MV-4-11 (cell line): Measurements from ENCODE around the gene SLIT1.
"Not testable (repeated sequence)": the region's sequence is repeated elsewhere in the genome, so short reads cannot be mapped to it uniquely, and the experiment has no call there.

Source experiments
- DNase-seq: peaks from one replicate; lab custom pipeline; 2025; lab: John Stamatoyannopoulos, UW

SLIT1 gene

DNA sequence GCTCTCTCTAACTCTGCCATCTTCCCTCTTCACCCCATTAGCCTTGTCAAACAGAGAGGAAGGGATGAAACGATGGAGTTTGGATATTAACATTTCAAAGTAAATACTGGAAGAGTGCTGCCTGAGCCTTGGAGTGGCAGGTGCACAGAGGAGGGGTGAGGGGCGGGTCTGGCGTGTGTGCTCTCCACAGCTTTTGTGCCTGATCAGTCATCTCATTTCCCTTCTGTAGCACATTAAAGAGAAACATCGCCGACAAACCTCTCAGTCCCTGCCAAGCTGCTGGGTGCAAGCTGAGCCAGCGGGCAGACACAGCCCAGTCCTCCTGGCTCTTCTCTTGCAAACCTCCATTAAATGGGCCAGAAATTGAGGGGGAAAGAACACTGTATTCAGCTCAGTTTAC is 76.2 kb downstream of the SLIT1 start:
- no peak for DNase-seq

DNA sequence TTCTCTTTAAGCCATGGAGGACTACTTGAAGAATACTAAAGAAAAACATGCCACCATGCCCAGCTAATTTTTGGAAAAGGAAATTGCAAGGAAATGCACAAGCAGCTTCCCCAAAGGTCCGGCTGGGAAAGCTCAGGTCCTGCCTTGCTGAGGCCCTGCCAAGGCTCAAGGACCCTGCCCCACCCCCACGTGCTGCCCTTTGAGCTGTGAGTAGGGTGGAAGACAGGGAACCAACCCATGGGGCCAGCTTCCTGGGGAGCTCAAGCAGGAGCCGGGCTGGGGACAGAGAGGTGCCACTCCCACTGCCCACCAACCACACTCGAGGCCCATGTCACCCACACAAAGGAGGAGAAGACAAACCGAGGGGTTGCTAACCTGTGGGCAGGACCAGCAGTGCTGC is 78.2 kb downstream of the SLIT1 start:
- no peak for DNase-seq

DNA sequence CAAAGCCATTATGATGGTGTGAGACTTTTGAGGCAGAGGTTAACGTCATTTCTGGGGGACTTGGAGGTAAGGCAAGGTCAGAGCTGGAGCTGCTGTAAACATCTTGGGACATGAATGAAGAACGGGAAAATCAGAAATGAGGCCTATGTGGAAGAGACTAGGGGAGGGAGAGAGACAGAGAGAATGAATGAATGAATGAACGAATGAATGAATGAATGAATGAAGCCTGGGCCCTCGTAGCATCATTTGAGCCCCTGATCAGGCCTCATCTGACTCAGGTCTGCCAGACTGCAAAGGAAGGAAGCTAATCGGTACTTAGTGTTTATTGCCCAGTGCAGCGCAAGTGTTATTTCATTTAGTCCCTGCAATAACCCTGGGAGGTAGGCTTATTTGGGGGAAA is 79.6 kb downstream of the SLIT1 start:
- no peak for DNase-seq

DNA sequence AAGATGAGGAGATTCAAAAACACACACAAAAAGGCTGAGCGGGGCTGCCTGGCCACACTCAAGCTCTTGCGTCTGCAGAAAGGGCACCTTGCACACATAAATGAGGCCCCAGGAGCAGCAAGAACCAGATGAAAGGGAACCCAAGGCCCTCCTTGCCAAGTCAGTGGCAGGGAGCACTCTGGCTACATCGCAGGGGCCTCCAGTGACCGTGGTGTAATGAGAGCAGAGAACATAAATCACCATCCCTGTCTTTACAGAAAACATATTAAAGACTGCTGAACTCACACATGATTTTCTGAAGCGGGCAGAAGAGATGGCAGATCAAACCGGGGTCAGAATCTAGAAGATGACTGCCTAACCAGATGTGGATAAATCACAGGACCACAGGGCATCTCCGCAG is 80.5 kb downstream of the SLIT1 start:
- no peak for DNase-seq

DNA sequence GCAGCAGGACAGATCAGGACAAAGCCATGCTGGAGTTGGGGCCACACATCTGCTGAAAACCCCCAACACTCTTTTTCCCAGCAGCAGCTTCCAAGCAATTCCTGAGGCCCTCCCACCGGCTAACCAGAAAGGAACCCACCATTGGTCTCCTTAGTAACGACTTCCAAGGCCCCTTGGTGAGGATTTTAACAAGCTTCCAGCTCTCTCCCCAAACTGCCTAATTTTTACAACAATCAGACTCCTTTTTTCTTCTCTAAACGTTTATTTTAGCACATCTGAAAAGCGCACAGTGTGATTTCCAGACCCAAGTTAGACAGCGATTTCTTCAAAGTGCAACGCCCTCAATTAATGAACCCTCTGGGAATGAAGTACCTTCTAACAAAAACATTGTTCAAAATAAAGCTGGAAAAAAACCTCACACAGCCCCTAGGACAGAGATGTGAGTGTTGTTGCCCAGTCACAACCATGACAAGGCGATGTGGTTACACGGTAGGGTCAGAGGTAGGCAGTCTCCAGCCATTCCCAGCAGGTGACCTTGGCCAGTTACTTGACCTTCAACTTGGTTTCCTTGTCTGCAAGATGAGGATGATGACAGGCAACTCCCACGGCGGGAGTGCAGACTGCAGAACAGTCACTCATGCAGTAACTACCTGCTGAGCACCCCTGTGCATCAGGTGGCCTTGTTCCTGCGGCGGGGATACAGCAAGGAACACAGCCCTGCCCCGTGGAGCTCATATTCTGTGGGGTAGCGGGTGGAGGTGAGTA is 82.3 kb downstream of the SLIT1 start:
- no peak for DNase-seq

DNA sequence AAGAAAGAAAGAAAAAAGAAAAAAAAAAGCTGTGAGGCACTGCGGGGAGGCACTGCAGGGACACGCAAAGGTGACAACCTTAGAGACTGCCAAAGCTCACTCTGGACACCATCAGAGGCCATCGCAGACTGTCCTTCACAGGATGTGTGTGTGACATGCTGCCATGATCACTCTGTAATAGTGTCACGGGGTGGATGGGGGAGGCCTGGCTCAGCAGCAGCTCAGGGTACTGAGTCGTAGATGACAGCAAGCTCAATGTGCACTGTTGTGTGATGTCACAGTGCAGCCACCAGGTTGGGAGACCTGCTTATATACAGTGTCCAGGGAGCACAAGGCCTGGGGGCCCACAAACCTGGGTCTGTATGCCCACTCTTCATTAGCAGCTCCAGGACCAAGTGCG is 83.3 kb downstream of the SLIT1 start:
- DNase-seq, result no peak

DNA sequence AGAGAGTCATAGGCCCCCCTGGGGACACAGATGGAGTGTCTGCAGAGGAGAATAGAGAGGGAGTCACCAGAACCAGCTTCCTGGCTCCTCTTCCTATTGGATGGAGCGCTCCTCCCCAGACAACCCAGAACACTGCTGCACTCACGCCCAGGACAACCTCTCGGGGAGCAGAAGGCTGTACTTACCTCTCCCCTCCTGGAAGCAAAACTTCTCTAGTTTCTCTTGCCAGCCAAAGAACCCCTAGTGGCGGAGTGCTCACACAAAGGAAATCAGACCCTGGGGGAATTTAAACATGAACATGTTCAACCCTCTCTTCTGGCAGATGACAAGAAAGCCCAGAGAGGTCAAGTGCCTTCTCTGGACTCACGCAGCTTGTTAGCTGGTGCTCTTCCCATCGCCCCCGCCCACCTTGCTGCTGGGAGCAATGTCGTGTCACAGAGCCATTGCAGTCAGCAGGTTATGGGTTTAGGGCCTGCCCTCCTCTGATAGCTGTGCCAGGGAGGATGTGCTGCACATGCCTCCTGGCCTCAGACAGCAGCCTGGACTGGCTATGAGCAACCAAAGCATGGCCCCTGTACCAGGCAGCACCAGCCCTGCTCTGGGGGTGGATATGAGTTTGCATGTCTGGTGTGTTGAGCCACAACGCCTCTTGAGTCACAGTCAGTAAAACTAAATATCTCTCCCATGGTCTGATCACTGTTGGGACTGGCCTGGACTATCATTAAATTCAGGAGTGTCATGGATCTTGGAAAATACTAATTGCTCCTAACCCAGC is 84.4 kb downstream of the SLIT1 start:
- no peak for DNase-seq

DNA sequence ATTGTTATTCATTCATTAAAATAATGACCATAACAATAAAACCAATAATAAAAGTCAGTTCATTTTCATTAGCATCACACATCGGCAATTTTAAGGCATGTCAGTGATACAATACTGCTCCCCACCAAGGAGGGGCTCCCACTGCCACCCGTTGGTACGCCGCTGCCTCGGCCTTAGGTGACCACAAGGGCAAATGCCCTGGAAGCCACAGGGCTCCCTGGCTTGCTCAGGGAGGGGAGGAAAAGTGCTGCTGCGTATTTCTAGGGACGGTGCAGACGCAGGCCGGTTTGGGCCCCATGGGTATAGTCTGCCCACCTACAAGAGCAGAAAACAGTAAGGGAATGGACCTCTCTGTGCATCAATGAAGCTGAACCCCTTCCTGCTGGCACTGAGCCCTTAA is 85.1 kb downstream of the SLIT1 start:
- no peak for DNase-seq

DNA sequence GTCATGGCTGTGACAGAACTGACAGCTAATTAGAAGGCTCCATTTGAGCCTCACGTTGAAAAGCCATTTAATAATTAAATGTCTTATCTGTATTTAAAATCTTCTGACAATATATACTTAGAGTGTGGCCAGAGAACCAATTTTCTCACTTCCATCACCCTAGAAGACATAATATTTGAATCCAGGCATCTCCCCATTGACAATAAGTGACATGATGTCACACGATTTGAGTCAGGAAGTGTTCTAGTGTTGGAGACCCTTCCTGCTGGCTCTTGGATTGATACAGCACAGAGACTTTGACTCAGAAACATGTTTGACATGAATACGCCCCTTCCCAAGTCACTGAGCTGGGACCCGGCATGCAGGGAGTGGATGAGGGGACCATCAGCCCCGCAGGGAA is 85.9 kb downstream of the SLIT1 start:
- DNase-seq, result no peak

DNA sequence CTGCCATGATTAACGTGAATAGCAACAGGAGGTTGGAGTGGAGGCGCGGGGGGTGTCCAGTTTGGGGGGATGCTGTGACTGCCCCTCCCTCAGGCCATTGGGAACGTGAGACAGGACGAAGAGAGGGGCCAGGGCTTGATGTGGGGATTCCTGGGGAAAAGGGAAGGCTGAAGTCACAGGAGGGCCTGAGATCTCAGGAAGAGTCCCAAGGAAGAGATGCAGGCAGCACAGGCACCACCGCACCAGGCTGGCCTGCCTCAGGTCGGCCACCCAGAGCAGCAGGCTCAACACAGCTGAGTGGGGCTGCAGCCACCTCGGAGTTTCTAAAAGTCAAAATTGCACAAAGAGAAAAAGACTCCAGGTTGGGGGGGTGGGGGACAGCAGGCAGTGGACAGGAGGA is 86.7 kb downstream of the SLIT1 start:
- DNase-seq, result no peak

DNA sequence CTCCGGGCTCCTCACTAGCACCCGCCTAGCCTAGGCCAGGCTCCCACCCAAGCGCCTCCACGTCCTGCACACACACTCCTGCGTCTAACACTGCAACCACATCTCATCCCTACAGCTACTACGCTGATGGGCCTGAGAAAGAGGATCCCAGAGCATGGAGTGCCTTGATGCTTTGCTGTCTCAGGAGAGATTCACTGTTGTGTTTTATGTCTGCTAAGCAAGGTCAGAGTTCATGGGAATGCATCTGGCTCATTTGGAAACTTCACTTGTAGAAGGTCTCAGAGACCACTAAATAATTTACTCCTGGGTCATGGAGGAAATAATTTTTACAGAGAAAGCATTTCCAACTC is 88.7 kb downstream of the SLIT1 start:
- no peak for DNase-seq

DNA sequence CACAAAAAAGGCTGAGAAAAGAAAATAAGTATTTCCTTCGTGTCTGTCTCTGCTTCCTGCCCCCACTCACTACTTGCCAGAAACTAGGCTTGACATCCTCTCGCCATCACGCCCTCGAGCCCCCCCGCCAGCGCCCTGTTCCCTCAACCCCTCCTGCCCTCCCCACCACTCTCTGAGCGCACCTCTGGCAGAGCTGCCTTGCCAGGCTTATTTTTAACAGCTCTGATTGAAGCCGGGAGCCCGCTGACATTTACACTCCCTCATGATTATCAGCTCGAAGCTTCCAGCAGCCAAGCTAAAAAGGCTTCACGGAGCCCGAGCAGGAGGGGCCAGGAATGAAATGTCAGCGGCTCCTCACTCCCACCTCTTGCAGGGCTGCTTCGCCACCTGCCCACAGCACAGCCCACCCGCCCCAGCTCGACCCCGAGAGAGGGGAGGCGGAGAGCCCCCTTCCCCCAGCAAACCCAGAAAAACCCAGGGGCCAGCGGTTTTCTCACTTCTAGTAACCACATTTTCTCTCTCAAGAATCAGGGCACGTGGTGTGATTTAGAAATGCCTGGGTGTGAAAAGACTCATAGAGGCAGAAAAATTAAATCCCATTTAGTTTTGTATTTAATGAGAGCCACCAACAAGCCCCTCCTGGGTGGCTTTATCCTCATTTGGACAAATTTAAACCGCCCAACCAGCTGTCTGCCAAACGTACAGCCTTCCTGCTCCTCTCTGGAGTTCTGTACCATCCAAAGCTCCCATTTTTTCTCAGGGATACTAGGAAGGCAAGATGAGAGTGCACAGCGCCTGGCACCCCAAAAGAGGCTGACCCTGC is 89.3 kb downstream of the SLIT1 start:
- no peak for DNase-seq

DNA sequence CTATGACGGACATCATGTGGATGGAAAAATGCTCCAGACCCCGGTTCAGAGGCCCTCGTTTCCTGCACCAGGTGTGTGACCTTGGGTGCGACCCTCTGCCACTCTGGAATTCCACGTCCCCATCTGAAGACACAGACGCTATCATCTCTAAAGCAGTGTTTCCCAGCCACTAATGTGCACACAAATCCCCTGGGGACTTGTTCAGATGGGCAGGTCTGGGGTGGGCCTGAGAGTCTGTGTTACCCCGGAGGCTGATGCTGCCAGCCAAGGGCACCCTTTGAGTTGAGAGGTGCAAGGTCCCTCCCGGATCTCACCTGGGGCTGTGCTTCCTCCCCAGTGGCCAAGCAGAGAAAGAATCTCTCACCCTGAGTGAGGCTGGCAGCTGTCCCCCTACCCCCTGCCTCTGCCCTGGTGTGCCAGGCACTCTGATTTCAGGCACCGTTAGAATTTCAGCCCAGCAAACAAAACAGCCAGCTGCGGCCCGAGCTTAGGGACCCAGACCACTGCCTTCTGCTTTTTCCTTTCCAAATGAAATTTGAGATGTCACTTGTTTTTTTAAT is 90.0 kb downstream of the SLIT1 start:
- no peak for DNase-seq

DNA sequence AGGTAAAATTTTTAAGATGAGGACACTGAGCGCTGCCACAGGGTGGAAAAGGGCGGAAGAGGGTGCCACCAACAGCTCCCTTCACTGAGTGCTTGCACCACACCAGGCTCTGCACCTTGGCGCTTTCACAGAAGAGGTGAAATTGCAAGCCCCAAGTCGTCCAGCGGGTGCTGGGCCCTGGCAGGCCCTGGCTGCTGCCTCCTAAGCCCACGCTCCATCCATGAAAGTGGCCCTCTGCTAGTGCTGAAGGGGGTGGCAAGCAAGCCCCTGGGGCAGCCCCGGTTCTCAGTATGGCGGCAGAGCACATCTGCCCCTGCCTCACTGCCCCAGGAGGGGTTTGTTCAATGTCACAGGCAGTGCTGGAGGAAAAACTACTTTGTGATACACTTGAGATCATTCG is 95.1 kb downstream of the SLIT1 start:
- DNase-seq, result no peak

DNA sequence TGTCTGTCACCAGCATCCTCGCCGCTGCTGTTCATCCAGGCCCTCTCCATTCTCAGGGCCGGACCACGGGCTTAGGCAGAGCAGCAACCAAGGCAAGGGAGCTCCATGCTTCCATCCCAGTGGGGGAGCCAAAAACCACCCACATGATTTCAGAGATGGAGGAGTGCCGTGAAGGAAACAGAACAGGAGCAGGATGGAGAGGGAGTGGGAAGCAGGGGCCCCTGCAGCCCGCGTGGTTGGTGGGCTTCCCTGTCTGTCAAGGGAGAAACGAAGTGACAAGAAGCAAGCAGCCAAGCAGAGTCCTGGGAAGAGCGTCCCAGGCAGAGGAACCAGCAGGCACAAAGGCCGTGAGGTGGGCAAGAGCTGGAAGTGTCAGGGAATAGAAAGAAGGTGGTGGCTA is 95.7 kb downstream of the SLIT1 start:
- no peak for DNase-seq

DNA sequence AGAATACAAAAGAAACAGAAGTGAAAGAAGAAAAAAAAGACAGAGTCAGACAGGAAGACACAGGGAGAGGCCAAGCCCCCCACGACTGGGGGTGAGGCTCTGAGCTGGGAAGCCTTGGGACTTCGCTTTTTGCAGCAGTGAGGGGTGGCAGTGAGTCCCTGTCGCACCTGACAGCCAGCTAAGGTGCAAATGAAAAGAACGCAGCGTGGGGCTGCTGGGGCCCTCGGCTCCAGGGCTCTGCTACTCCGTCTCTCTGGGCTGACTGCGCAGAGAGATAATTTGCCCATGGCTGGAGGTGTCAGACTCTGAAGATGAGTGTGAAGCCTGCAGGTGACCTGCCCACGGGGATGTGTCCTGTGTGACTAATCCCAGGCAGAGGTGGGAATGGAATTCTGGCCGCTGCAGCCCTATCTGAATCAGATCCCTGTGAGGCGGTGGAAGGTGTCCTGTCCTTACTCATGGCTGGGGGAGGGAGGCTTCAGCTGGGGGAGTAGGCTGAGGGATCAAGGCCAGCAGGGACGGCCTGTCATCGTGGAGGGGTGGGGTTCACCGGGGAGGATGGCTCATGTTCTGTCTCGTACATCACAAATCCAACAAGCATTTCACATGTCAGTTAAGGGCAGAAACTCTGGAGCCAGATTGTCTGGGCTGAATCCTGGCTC is 96.4 kb downstream of the SLIT1 start:
- peak; percentile 17 for DNase-seq

DNA sequence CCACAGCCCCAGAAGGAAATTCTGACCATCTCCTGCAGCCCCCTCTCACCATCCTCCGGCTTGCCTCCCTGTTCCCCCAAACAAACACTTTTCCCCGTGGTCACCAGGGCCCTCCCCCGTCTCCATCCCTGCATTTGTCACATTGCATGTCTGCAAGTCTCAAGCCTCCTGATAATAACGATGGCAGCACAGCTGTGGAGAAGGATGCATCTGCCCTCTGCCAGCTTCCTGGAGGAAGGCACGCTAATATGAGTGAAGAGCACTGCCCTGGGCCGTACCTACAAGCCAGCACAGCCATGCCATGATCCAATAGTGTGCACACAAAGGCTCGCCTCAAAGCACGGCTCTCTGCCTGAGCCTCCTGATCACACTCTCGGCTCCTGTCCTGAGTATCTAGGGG is 98.5 kb downstream of the SLIT1 start:
- no peak for DNase-seq

DNA sequence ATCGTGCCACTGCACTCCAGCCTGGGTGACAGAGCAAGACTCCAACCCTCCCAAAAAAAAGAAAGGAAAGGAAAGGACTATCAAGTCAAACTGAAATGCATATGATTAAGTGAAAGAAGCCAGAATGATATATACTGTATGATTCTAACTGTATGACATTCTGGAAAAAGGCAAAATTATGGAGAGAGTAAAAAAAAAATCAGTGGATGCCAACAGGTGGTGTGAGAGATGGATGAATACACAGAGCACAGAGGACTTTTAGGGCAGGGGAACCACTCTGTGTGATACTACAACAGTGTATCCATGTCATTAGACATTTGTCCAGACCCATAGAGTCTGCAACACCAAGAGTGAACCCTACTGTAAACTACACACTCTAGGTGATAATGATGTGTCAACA is 99.2 kb downstream of the SLIT1 start:
- DNase-seq, result no peak

DNA sequence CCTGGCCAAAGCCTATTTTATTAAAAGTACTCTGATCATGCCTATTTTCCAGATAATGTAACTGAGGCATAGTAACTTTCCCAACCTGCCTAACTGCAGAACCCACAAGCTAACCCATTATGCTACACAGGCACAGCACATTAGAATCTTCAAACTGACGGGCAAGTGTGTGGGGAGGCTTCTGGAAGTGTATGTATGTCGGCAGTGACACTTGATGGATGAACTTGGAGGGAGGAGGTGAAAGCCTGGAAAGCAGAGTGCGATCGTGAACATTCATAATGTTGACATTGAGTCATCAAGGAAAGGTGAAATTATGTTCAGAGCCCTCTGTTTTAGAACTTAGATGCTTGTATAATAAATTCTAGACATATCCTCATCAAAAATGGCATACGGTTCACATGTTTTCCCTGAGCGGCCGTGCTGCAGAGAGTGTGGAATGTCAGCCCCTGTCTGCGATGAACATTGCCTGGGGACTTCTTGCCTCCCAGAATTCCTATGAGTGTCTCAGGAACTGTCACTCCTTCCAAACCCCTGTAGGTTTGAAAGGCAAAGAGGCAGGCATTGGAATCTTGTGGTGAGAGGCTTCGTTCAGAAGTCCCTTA is 102.4 kb downstream of the SLIT1 start:
- DNase-seq, result no peak

DNA sequence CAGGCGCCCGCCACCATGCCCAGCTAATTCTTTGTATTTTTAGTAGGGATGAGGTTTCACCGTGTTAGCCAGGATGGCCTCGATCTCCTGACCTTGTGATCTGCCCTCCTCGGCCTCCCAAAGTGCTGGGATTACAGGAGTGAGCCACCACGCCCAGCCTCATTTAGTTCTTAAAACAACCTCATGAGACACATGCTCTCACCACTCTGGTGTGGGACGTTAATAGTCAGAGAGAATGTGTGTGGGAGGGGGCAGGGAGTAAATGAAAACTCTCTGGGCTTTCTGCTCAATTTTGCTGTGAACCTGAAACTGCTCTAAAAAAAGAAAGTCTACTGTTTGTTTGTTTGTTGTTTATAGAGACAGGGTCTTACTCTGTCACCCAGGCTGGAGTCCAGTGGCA is 103.2 kb downstream of the SLIT1 start:
- not testable (repeated sequence) for DNase-seq

DNA sequence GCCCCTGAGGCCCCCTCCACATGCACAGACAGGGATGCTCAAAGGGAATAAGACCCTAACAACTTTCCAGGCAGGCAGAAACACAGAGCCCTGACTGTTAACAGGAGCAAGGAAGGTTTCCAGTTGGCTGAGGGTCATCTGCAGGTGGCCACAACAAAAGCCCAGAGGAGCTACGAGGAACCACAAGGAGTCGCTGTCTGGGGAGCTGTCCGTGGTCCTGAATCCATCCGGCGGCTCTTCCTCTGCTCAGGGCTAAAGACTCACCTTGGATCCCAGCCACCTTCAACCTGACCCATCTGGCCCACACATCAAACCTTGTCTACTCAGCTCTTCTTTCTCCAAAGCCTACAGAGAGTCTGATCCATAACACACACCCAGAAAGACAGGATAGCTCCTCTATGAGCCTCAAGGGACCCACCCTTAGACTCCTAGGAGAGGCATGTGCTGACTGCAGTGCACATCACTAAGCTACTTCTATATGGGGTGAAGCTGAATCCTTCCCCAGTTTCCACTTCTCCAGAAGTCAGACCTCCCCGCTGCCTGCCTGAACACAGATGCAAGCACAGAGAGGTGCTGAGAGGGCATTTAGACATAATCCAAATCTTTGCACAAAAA is 104.0 kb downstream of the SLIT1 start:
- peak; percentile 45 for DNase-seq
